Mucosa of descending colon (tissue), 3 donors: ENCODE measurements around the gene CDR2. TPM values are rescaled to one million over a fixed set of nuclear protein-coding genes. Genes with fewer than 3 reads are reported as not detected.
"Not testable (repeated sequence)": the region's sequence is repeated elsewhere in the genome, so short reads cannot be mapped to it uniquely, and the experiment has no call there.

Experiments
- ATAC-seq: fragments of 200-7000 bp; cut with Tn5 transposase; one replicate; pipeline ENCODE4 v1.9.1; 2020; ENCODE audit warnings: mild to moderate bottlenecking, moderate library complexity
- DNase-seq, 3 donors: peaks; one replicate each; pipeline ENCODE4 v3.0.0-alpha.2; 2020
- H3K36me3 ChIP-seq: fragments of 200-600 bp; one replicate; pipeline ENCODE4 v1.8.0; 2021; ENCODE audit warnings: low read depth, mild to moderate bottlenecking
- H3K4me1 ChIP-seq: fragments of 200-600 bp; one replicate; pipeline ENCODE4 v1.8.0; 2021; ENCODE audit warnings: low read depth, mild to moderate bottlenecking
- H3K4me3 ChIP-seq: fragments of 200-600 bp; one replicate; pipeline ENCODE4 v1.8.0; 2021; ENCODE audit warnings: mild to moderate bottlenecking
- H3K9me3 ChIP-seq: fragments of 200-600 bp; one replicate; pipeline ENCODE4 v1.8.0; 2021; ENCODE audit warnings: mild to moderate bottlenecking
- CTCF ChIP-seq: fragments of 200-600 bp; IDR thresholded peaks from one replicate; pipeline ENCODE4 v1.8.0; 2022; ENCODE audit warnings: antibody characterized with exemption, mild to moderate bottlenecking
- intact Hi-C, 2 donors: fragments of 100-400 bp; cut with DNase I in 1 of 2; cut with micrococcal nuclease in 1 of 2; formaldehyde crosslinking; loops; one replicate each; pipeline versions ENCODE4 v1.11.0 to v1.11.1; 2022; cut with DNase I, micrococcal nuclease
- total RNA-seq, 3 donors: library from RNA; stranded (reverse); fragmentation: NEBNext Ultra II Directional in 2 of 3; extraction: Animal tissue kit (Norgen Biotek cat#: 25700) in 2 of 3; gene quantifications; one replicate each; pipeline versions ENCODE4 v1.2.1 to v1.2.4, GENCODE V29; 2021 to 2023
- donor health status: DM: no; HTN: no; CAD: no; lungs with moderate emphysema.
- donor health status: DM: no; HTN: no; CAD: no.
- donor health status: DM: no; HTN: yes; CAD: no.

CDR2 gene
- total RNA-seq, 3 donors from 2014 or later, result 23.8 to 30.4 (median 26.3) TPM

DNA sequence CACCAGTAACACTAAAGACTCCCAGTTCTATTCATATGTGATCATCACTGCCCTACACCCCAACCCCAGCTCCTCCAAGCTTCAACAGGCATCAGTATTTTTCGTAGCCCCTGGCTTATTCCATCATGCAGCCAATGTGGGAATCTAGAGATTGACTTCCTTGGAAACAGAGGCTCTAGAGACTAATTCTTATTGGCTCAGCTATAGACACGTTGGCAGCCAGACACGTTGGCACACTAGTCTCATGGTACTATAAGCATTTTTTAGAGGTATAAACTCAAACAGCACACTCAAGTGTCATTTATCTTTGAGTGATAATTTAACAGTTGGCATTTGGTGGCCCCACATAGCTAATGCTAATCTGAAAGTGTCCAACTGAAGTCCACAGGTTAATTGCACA lies 44.4 kb upstream of the CDR2 start:
- no peak overlapping the region for H3K4me3 ChIP-seq
- H3K9me3 ChIP-seq, result no peaks in the 10 kb centered on the region
- H3K4me1 ChIP-seq, result no peaks in the 10 kb centered on the region
- intact Hi-C loops, result no loop called here
- no peaks in the 10 kb centered on the region for H3K36me3 ChIP-seq
- no peak for ATAC-seq
- DNase-seq, result no peak
- no peak for TF ChIP-seq CTCF

- DNase-seq, H3K36me3 ChIP-seq, intact Hi-C loops, H3K4me1 ChIP-seq, H3K9me3 ChIP-seq, ATAC-seq, H3K4me3 ChIP-seq: not testable (repeated sequence)
Observed at GRCh38 chr16:22417798-22418197, 43.4 kb upstream of the CDR2 start.

GRCh38 chr16:22417019-22417418 lies 42.6 kb upstream of the CDR2 start:
- intact Hi-C loops, result no loop called here
- Histone ChIP-seq H3K36me3 (no peaks in the 10 kb centered on the region), H3K4me3 (no peak overlapping the region), H3K4me1 (no peaks in the 10 kb centered on the region), H3K9me3 (no peaks in the 10 kb centered on the region)
- ATAC-seq (no peak), DNase-seq (no peak)
- no peak for TF ChIP-seq CTCF

DNA sequence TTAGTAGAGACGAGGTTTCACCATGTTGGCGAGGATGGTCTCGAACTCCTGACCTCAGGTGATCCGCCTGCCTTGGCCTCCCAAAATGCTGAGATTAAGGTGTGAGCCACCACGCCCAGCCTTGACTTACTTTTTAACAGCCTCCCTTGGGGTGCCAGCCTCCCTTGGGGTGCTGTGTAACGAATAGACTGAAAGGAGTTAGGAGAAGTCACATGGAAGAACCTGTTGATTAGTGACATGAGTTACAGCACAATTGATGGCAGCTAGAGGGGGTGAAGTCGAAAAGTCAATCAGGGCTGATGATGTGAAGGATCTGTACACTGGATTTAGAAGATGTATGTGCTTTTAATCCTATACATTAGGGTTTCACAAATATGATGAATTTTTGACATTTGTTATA lies 39.4 kb upstream of the CDR2 start:
- Histone ChIP-seq H3K4me3 (no peak overlapping the region), H3K9me3 (no peaks in the 10 kb centered on the region), H3K36me3 (no peaks in the 10 kb centered on the region), H3K4me1 (no peaks in the 10 kb centered on the region)
- intact Hi-C loops, result no loop called here
- no peak for ATAC-seq
- no peak for TF ChIP-seq CTCF
- DNase-seq, result no peak

GRCh38 chr16:22407486-22407885 lies 33.1 kb upstream of the CDR2 start:
- H3K36me3 ChIP-seq, result no peaks in the 10 kb centered on the region
- no peaks in the 10 kb centered on the region for H3K4me1 ChIP-seq
- intact Hi-C loops, result no loop called here
- no peak overlapping the region for H3K4me3 ChIP-seq
- DNase-seq (no peak), ATAC-seq (no peak)
- no peak for TF ChIP-seq CTCF
- H3K9me3 ChIP-seq, result no peaks in the 10 kb centered on the region

- DNase-seq, result no peak
- ATAC-seq, result no peak
- intact Hi-C loops, result no loop called here
- TF ChIP-seq CTCF, result no peak
- no peaks in the 10 kb centered on the region for H3K36me3 ChIP-seq
- no peak overlapping the region for H3K4me3 ChIP-seq
- no peaks in the 10 kb centered on the region for H3K4me1 ChIP-seq
- H3K9me3 ChIP-seq, result no peaks in the 10 kb centered on the region
Observed at GRCh38 chr16:22402191-22402590, 27.8 kb upstream of the CDR2 start.
